H9 (cell line): ENCODE measurements around the gene BEND5. TPM values are rescaled to one million over a fixed set of nuclear protein-coding genes. Genes with fewer than 3 reads are reported as not detected.

Experiments used
- DNase-seq: peaks from one replicate; pipeline ENCODE4 v3.0.0-alpha.2; 2017
- H2AFZ ChIP-seq: one replicate; pipeline ENCODE4 v1.6.1; 2013; ENCODE audit warnings: mild to moderate bottlenecking, low read length, control low read depth, moderate library complexity
- H2AK5ac ChIP-seq: 2 replicates; pipeline ENCODE4 v1.6.1; 2013; ENCODE audit warnings: low read length, control low read depth, mixed read lengths; ENCODE audit not compliant: insufficient read length
- H2BK120ac ChIP-seq: one replicate; pipeline ENCODE4 v1.6.1; 2013; ENCODE audit warnings: low read depth, mild to moderate bottlenecking, low read length, control low read depth, inconsistent platforms; ENCODE audit not compliant: poor library complexity, severe bottlenecking
- H2BK12ac ChIP-seq: 2 replicates; pipeline ENCODE4 v1.6.1; 2013; ENCODE audit warnings: low read length, control low read depth, mixed read lengths, low read depth; ENCODE audit not compliant: insufficient read length
- H2BK15ac ChIP-seq: 2 replicates; pipeline ENCODE4 v1.6.1; 2013; ENCODE audit warnings: low read depth, low read length, control low read depth
- H2BK20ac ChIP-seq: one replicate; pipeline ENCODE4 v1.6.1; 2013; ENCODE audit warnings: low read depth, mild to moderate bottlenecking, low read length, control low read depth, inconsistent platforms; ENCODE audit not compliant: poor library complexity, severe bottlenecking
- H2BK5ac ChIP-seq: 2 replicates; pipeline ENCODE4 v1.6.1; 2013; ENCODE audit warnings: low read length, control low read depth, mixed read lengths; ENCODE audit not compliant: insufficient read length
- H3K14ac ChIP-seq: 2 replicates; pipeline ENCODE4 v1.6.1; 2013; ENCODE audit warnings: low read length, control low read depth; ENCODE audit not compliant: insufficient read depth
- H3K18ac ChIP-seq: 2 replicates; pipeline ENCODE4 v1.6.1; 2013; ENCODE audit warnings: low read depth, mild to moderate bottlenecking, mixed read lengths, low read length, control low read depth; ENCODE audit not compliant: insufficient read length
- H3K23ac ChIP-seq: 2 replicates; pipeline ENCODE4 v1.6.1; 2013; ENCODE audit warnings: low read length, control low read depth, mixed read lengths, low read depth; ENCODE audit not compliant: insufficient read length
- H3K23me2 ChIP-seq: 2 replicates; pipeline ENCODE4 v1.6.1; 2013; ENCODE audit warnings: low read depth, mild to moderate bottlenecking, mixed read lengths, low read length, control low read depth; ENCODE audit not compliant: insufficient read length, poor library complexity, severe bottlenecking
- H3K27ac ChIP-seq: 2 replicates; pipeline ENCODE4 v1.5.1; 2013; ENCODE audit warnings: low read length, control low read depth, mixed read lengths, low read depth; ENCODE audit not compliant: insufficient read length
- H3K27me3 ChIP-seq: 2 replicates; pipeline ENCODE4 v1.6.1; 2013; ENCODE audit warnings: low read length, control low read depth, inconsistent platforms; ENCODE audit not compliant: insufficient read depth
- H3K4ac ChIP-seq: 2 replicates; pipeline ENCODE4 v1.6.1; 2013; ENCODE audit warnings: low read depth, mild to moderate bottlenecking, control low read depth, inconsistent platforms, low read length, moderate library complexity
- H3K4me1 ChIP-seq: 2 replicates; pipeline ENCODE4 v1.6.1; 2013; ENCODE audit warnings: low read length, control low read depth, inconsistent platforms; ENCODE audit not compliant: insufficient read depth
- H3K4me2 ChIP-seq: 2 replicates; pipeline ENCODE4 v1.6.1; 2013; ENCODE audit warnings: low read length, control low read depth, mixed read lengths; ENCODE audit not compliant: insufficient read length, insufficient read depth
- H3K56ac ChIP-seq: 2 replicates; pipeline ENCODE4 v1.6.1; 2013; ENCODE audit warnings: low read depth, mild to moderate bottlenecking, mixed read lengths, low read length, control low read depth; ENCODE audit not compliant: insufficient read length
- H3K79me1 ChIP-seq: 2 replicates; pipeline ENCODE4 v1.6.1; 2013; ENCODE audit warnings: low read depth, mild to moderate bottlenecking, moderate library complexity, low read length, control low read depth, inconsistent platforms; ENCODE audit not compliant: insufficient read depth, poor library complexity, severe bottlenecking
- H3K79me2 ChIP-seq: 2 replicates; pipeline ENCODE4 v1.6.1; 2013; ENCODE audit warnings: low read length, control low read depth, inconsistent platforms; ENCODE audit not compliant: insufficient read depth
- H3K9ac ChIP-seq: 2 replicates; pipeline ENCODE4 v1.6.1; 2013; ENCODE audit warnings: low read length, control low read depth, mixed read lengths; ENCODE audit not compliant: insufficient read length; ENCODE audit errors: extremely low read depth
- H3K9me3 ChIP-seq: one replicate; pipeline ENCODE4 v1.6.1; 2013; ENCODE audit warnings: low read depth, low read length, inconsistent platforms; ENCODE audit not compliant: control insufficient read depth
- H3T11ph ChIP-seq: one replicate; pipeline ENCODE4 v1.6.1; 2013; ENCODE audit warnings: mild to moderate bottlenecking, low read length, control low read depth, inconsistent platforms
- H4K20me1 ChIP-seq: one replicate; pipeline ENCODE4 v1.6.1; 2013; ENCODE audit not compliant: control insufficient read depth, insufficient read length, insufficient read depth
- H4K5ac ChIP-seq: 2 replicates; pipeline ENCODE4 v1.6.1; 2013; ENCODE audit warnings: low read depth, mild to moderate bottlenecking, mixed read lengths, low read length, control low read depth; ENCODE audit not compliant: insufficient read length
- H4K8ac ChIP-seq: replicated peaks from 2 replicates; pipeline ENCODE4 v1.6.1; 2013; ENCODE audit warnings: low read length, control low read depth, mixed read lengths, low read depth; ENCODE audit not compliant: insufficient read length
- H4K91ac ChIP-seq: 2 replicates; pipeline ENCODE4 v1.6.1; 2013; ENCODE audit warnings: low read depth, mild to moderate bottlenecking, moderate library complexity, mixed read lengths, low read length, control low read depth; ENCODE audit not compliant: insufficient read length
- H3K27ac Mint-ChIP-seq, 3 experiments: 2 replicates in 2 of 3; 3 replicates in 1 of 3; pipeline ENCODE4 v1.8.0; 2020 to 2021; ENCODE audit warnings: mixed read lengths in 3 of 3, mild to moderate bottlenecking in 1 of 3, moderate library complexity in 1 of 3
- H3K27me3 Mint-ChIP-seq: 2 replicates; pipeline ENCODE4 v1.8.0; 2021; ENCODE audit warnings: low read depth, mild to moderate bottlenecking, moderate library complexity, mixed read lengths
- H3K36me3 Mint-ChIP-seq, 3 experiments: 2 replicates in 2 of 3; 3 replicates in 1 of 3; pipeline ENCODE4 v1.8.0; 2020 to 2021; ENCODE audit warnings: low read depth in 3 of 3, mixed read lengths in 3 of 3; ENCODE audit not compliant: insufficient read depth in 1 of 3
- H3K4me1 Mint-ChIP-seq, 2 experiments: 2 replicates each; pipeline ENCODE4 v1.8.0; 2020; ENCODE audit warnings: mixed read lengths in 2 of 2
- H3K4me3 Mint-ChIP-seq, 2 experiments: 2 replicates in 1 of 2; 3 replicates in 1 of 2; pipeline ENCODE4 v1.8.0; 2020 to 2021; ENCODE audit warnings: mild to moderate bottlenecking in 2 of 2, mixed read lengths in 2 of 2, moderate library complexity in 1 of 2
- H3K9me3 Mint-ChIP-seq, 2 experiments: 2 replicates in 1 of 2; 3 replicates in 1 of 2; pipeline ENCODE4 v1.8.0; 2020; ENCODE audit warnings: mild to moderate bottlenecking in 2 of 2, mixed read lengths in 2 of 2, moderate library complexity in 1 of 2
- WGBS: extraction: QIAGEN DNeasy Blood & Tissue Kit; methylation state at CpG from one replicate; pipeline ENCODE4 v1.1.7; 2013; ENCODE audit warnings: missing lambda C conversion rate, low lambda C conversion rate, mixed read lengths; ENCODE audit not compliant: insufficient read length; ENCODE audit errors: extremely low coverage; 5-methylcytosine and 5-hydroxymethylcytosine counted together
- total RNA-seq: library from RNA; stranded (reverse); gene quantifications from 2 replicates; pipeline ENCODE4 v1.2.1, GENCODE V29; 2021
- TF ChIP-seq, protein P1 (sequence below): fragments of 200-600 bp; sonication (generic); conservative IDR thresholded peaks from 3 replicates; pipeline ENCODE4 v1.8.0; 2021; ENCODE audit warnings: antibody characterized with exemption, mild to moderate bottlenecking

BEND5 gene
- total RNA-seq, 1 experiment from 2014 or later, result 4.8 TPM

DNA sequence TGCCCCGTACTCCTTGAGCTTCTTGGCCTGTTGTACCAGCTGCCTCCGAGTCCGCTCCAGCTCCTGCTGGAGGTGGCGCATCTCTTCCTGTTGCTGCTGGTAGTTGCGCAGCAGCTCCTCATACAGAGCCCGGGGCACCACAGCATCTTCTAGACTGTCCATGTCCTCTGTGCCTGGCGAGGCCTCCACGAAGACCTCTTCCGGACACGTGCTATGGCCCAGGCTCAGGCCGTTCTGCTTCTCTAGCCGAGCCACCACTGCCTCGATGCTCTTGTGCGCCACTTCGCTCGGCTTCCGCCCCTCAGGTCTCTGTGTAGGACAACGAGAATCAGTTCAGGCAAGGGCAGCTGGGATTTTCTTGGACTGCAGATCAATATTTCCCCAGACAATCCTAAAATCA lies 17.7 kb downstream of the BEND5 start:
- H2BK15ac ChIP-seq, result no peak overlapping the region
- no peak overlapping the region for H4K8ac ChIP-seq
- no peaks in the 10 kb centered on the region for H3K79me1 ChIP-seq
- no peak overlapping the region for H2BK120ac ChIP-seq
- H3K27me3 ChIP-seq, result no peaks in the 10 kb centered on the region
- no peaks in the 10 kb centered on the region for H3K9me3 ChIP-seq
- no peak overlapping the region for H3K4me2 ChIP-seq
- no peak overlapping the region for H2AK5ac ChIP-seq
- H2BK20ac ChIP-seq, result no peak overlapping the region
- no peak overlapping the region for H3K4ac ChIP-seq
- Mint-ChIP-seq H3K27me3 (no peaks in the 10 kb centered on the region), H3K9me3 (no peaks in the 10 kb centered on the region), H3K4me1 (peaks cover 20 to 28% of the 10 kb centered on the region in 2 experiments), H3K4me3 (no peak overlapping the region), H3K27ac (no peak overlapping the region), H3K36me3 (peaks cover 16 to 54% (median 31%) of the 10 kb centered on the region in 3 experiments; a peak in 6 of 7 replicates)
- H3K18ac ChIP-seq, result no peak overlapping the region
- no peak overlapping the region for H2AFZ ChIP-seq
- H3T11ph ChIP-seq, result no peak overlapping the region
- H3K56ac ChIP-seq, result no peak overlapping the region
- peaks cover 3% of the 10 kb centered on the region; the same call in 1 of the 2 replicates for H3K4me1 ChIP-seq
- H3K23me2 ChIP-seq, result no peaks in the 10 kb centered on the region
- WGBS, result no CpG with 5 or more reads among the region's 18 CpGs
- H3K14ac ChIP-seq, result no peak overlapping the region; the same call in 1 of the 2 replicates
- H3K9ac ChIP-seq, result no peak overlapping the region
- H4K20me1 ChIP-seq, result no peaks in the 10 kb centered on the region
- H3K79me2 ChIP-seq, result no peaks in the 10 kb centered on the region
- H2BK5ac ChIP-seq, result no peak overlapping the region
- H3K27ac ChIP-seq, result no peak overlapping the region
- no peak overlapping the region for H2BK12ac ChIP-seq
- no peak for DNase-seq
- TF ChIP-seq, protein P1, sequence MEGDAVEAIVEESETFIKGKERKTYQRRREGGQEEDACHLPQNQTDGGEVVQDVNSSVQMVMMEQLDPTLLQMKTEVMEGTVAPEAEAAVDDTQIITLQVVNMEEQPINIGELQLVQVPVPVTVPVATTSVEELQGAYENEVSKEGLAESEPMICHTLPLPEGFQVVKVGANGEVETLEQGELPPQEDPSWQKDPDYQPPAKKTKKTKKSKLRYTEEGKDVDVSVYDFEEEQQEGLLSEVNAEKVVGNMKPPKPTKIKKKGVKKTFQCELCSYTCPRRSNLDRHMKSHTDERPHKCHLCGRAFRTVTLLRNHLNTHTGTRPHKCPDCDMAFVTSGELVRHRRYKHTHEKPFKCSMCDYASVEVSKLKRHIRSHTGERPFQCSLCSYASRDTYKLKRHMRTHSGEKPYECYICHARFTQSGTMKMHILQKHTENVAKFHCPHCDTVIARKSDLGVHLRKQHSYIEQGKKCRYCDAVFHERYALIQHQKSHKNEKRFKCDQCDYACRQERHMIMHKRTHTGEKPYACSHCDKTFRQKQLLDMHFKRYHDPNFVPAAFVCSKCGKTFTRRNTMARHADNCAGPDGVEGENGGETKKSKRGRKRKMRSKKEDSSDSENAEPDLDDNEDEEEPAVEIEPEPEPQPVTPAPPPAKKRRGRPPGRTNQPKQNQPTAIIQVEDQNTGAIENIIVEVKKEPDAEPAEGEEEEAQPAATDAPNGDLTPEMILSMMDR, result no peak
- H3K23ac ChIP-seq, result no peak overlapping the region
- no peak overlapping the region for H4K5ac ChIP-seq
- H4K91ac ChIP-seq, result no peak overlapping the region
